PC-9 (cell line): ENCODE data around the gene DUSP22. TPM values are rescaled to one million over a fixed set of nuclear protein-coding genes. Genes with fewer than 3 reads are reported as not detected.

Source experiments
- BruUV-seq: library from RNA; stranded (reverse); fragments of 400-500 nt; replicated peaks from 2 replicates; lab custom pipeline; 2021; lab: Mats Ljungman, UMichigan
- CTCF ChIA-PET: fragments of 300-600 bp; sonication (Branson Sonifier 250); formaldehyde crosslinking; loops from one replicate; lab custom pipeline; 2022; ENCODE audit warnings: antibody characterized with exemption; lab: Charles Lee
- POLR2A ChIA-PET: fragments of 300-600 bp; sonication (Branson Sonifier 250); formaldehyde crosslinking; loops from one replicate; lab custom pipeline; 2022; ENCODE audit warnings: antibody characterized with exemption; ENCODE audit not compliant: unreplicated experiment; lab: Charles Lee
- DNase-seq, 2 experiments: peaks; one replicate each; pipeline versions ENCODE4 v3.0.0 to v3.0.0-alpha.2; 2015 to 2022; ENCODE audit warnings: mixed read lengths in 1 of 2
- H2AFZ ChIP-seq: fragments of 200-600 bp; sonication (generic); 2 replicates; pipeline ENCODE4 v1.8.1; 2017; ENCODE audit warnings: antibody characterized with exemption
- H3F3A ChIP-seq: fragments of 200-600 bp; sonication (generic); 2 replicates; pipeline ENCODE4 v1.8.1; 2017; ENCODE audit warnings: antibody characterized with exemption, mild to moderate bottlenecking, low read depth; ENCODE audit not compliant: insufficient read depth
- H3K27ac ChIP-seq: fragments of 200-600 bp; sonication (generic); 2 replicates; pipeline ENCODE4 v1.6.1; 2016; ENCODE audit warnings: mixed run types
- H3K27me3 ChIP-seq: fragments of 200-600 bp; sonication (generic); 2 replicates; pipeline ENCODE4 v1.6.1; 2016; ENCODE audit warnings: low read depth, mixed run types; ENCODE audit not compliant: insufficient read depth
- H3K36me3 ChIP-seq: fragments of 200-600 bp; sonication (generic); 2 replicates; pipeline ENCODE4 v1.6.1; 2016; ENCODE audit warnings: low read depth, mixed run types
- H3K4me1 ChIP-seq: fragments of 200-600 bp; sonication (generic); replicated peaks from 2 replicates; pipeline ENCODE4 v1.6.1; 2016; ENCODE audit warnings: mixed run types; ENCODE audit not compliant: insufficient read depth
- H3K4me2 ChIP-seq: fragments of 200-600 bp; sonication (generic); 2 replicates; pipeline ENCODE4 v1.6.1; 2017; ENCODE audit warnings: mixed run types
- H3K4me3 ChIP-seq: fragments of 200-600 bp; sonication (generic); 2 replicates; pipeline ENCODE4 v1.6.1; 2016; ENCODE audit warnings: mixed run types
- H3K79me2 ChIP-seq: fragments of 200-600 bp; sonication (generic); 2 replicates; pipeline ENCODE4 v1.6.1; 2017; ENCODE audit warnings: low read depth, mixed run types
- H3K9me2 ChIP-seq: fragments of 200-600 bp; sonication (generic); 2 replicates; pipeline ENCODE4 v1.8.1; 2017; ENCODE audit warnings: mild to moderate bottlenecking; ENCODE audit not compliant: insufficient read depth
- H3K9me3 ChIP-seq: fragments of 200-600 bp; sonication (generic); 2 replicates; pipeline ENCODE4 v1.8.1; 2016; ENCODE audit warnings: low read depth; ENCODE audit not compliant: insufficient read depth
- H4K20me1 ChIP-seq: fragments of 200-600 bp; sonication (generic); 2 replicates; pipeline ENCODE4 v1.8.1; 2017; ENCODE audit not compliant: insufficient read depth
- EZH2 ChIP-seq: fragments of 200-600 bp; sonication (generic); IDR thresholded peaks from 2 replicates; pipeline ENCODE4 v1.8.0; 2017; ENCODE audit warnings: antibody characterized with exemption, low read depth
- intact Hi-C: fragments of 100-400 bp; cut with micrococcal nuclease; formaldehyde crosslinking; loops from one replicate; pipeline ENCODE4 v1.10.0; 2022; ENCODE audit not compliant: unreplicated experiment
- total RNA-seq: library from RNA; stranded (reverse); gene quantifications from 2 replicates; pipeline ENCODE4 v1.2.3, GENCODE V29; 2021
- TF ChIP-seq, protein P1 (sequence below): fragments of 200-600 bp; sonication (generic); conservative IDR thresholded peaks from 2 replicates; pipeline ENCODE4 v1.6.1; 2017; ENCODE audit warnings: mixed run types, antibody characterized with exemption, mild to moderate bottlenecking, moderate library complexity

The DUSP22 gene
- total RNA-seq, 1 experiment from 2014 or later, result 25.5 TPM

DNA sequence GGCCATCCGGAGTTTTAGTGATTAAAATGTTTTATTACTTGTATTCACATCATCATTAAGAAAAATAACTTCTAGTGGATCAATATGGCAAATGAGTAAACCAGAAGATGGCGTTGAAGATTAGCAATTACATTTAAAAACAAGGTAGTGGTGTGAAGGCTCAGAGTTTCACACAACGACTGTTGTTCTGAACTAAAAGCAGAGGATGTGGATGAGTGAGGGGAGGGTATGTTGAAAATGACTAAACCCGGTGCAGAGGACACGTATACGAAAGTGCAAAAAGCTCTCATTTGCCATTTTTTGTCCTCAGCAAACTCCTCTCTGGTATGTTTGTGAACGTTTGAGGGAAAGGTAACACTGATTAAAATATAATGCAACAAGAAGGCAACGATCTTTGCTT lies 97.3 kb downstream of the DUSP22 start:
- intact Hi-C loops, result no loop called here
- no peak for TF ChIP-seq EZH2
- TF ChIP-seq, protein P1, sequence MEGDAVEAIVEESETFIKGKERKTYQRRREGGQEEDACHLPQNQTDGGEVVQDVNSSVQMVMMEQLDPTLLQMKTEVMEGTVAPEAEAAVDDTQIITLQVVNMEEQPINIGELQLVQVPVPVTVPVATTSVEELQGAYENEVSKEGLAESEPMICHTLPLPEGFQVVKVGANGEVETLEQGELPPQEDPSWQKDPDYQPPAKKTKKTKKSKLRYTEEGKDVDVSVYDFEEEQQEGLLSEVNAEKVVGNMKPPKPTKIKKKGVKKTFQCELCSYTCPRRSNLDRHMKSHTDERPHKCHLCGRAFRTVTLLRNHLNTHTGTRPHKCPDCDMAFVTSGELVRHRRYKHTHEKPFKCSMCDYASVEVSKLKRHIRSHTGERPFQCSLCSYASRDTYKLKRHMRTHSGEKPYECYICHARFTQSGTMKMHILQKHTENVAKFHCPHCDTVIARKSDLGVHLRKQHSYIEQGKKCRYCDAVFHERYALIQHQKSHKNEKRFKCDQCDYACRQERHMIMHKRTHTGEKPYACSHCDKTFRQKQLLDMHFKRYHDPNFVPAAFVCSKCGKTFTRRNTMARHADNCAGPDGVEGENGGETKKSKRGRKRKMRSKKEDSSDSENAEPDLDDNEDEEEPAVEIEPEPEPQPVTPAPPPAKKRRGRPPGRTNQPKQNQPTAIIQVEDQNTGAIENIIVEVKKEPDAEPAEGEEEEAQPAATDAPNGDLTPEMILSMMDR, result no peak
- H3K4me2 ChIP-seq, result no peak overlapping the region
- H3K9me3 ChIP-seq, result no peaks in the 10 kb centered on the region
- H3K27me3 ChIP-seq, result peaks cover 43% of the 10 kb centered on the region; the same call in 1 of the 2 replicates
- H3K4me1 ChIP-seq, result no peaks in the 10 kb centered on the region
- H3F3A ChIP-seq, result no peaks in the 10 kb centered on the region
- H3K4me3 ChIP-seq, result no peak overlapping the region
- H3K79me2 ChIP-seq, result no peaks in the 10 kb centered on the region
- no peaks in the 10 kb centered on the region for H3K9me2 ChIP-seq
- CTCF ChIA-PET, result no interaction called here
- POLR2A ChIA-PET, result no interaction called here
- H3K27ac ChIP-seq, result no peak overlapping the region
- H4K20me1 ChIP-seq, result no peaks in the 10 kb centered on the region
- no peaks in the 10 kb centered on the region for H3K36me3 ChIP-seq
- no peak overlapping the region for H2AFZ ChIP-seq
- no TSS peak for BruUV-seq
- no peak for DNase-seq

DNA sequence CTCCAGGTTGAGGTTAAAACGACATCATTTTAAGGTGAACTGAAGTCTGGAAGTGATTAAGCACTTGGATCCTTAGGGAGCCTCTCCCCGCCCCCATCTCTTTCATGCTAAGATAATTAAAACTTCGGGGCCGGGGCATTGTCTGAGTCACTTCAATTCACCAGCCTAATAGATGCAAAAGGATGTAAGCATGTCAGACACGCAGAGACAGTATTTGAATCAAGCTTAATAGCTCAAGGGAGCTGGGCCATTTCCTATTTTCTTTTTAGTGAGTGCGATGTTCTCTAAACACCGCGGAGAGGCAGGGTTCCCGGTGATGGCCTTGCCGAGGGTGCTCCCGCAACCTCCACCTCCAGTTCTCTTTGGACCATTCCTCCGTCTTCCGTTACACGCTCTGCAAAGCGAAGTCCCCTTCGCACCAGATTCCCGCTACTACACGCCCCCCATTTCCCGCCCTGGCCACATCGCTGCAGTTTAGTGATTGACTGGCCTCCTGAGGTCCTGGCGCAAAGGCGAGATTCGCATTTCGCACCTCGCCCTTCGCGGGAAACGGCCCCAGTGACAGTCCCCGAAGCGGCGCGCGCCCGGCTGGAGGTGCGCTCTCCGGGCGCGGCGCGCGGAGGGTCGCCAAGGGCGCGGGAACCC lies 98.7 kb downstream of the DUSP22 start:
- H4K20me1 ChIP-seq, result no peaks in the 10 kb centered on the region
- no peaks in the 10 kb centered on the region for H3F3A ChIP-seq
- no peaks in the 10 kb centered on the region for H3K9me2 ChIP-seq
- H3K4me3 ChIP-seq, result no peak overlapping the region
- no peak overlapping the region for H3K27ac ChIP-seq
- no peaks in the 10 kb centered on the region for H3K36me3 ChIP-seq
- intact Hi-C loops, result no loop called here
- no peaks in the 10 kb centered on the region for H3K4me1 ChIP-seq
- ChIA-PET POLR2A (interaction anchor here (0.7 kb wide), 1 partner anchor 155 kb away, joined by 3 read pairs; no protein-coding TSS in a partner anchor), CTCF (no interaction called here)
- no peak for TF ChIP-seq EZH2
- TF ChIP-seq, protein P1, result no peak
- H3K79me2 ChIP-seq, result no peaks in the 10 kb centered on the region
- H2AFZ ChIP-seq, result no peak overlapping the region
- peaks cover 42% of the 10 kb centered on the region; the same call in 1 of the 2 replicates for H3K27me3 ChIP-seq
- BruUV-seq, result no TSS peak
- H3K9me3 ChIP-seq, result no peaks in the 10 kb centered on the region
- no peak for DNase-seq
- H3K4me2 ChIP-seq, result no peak overlapping the region

DNA sequence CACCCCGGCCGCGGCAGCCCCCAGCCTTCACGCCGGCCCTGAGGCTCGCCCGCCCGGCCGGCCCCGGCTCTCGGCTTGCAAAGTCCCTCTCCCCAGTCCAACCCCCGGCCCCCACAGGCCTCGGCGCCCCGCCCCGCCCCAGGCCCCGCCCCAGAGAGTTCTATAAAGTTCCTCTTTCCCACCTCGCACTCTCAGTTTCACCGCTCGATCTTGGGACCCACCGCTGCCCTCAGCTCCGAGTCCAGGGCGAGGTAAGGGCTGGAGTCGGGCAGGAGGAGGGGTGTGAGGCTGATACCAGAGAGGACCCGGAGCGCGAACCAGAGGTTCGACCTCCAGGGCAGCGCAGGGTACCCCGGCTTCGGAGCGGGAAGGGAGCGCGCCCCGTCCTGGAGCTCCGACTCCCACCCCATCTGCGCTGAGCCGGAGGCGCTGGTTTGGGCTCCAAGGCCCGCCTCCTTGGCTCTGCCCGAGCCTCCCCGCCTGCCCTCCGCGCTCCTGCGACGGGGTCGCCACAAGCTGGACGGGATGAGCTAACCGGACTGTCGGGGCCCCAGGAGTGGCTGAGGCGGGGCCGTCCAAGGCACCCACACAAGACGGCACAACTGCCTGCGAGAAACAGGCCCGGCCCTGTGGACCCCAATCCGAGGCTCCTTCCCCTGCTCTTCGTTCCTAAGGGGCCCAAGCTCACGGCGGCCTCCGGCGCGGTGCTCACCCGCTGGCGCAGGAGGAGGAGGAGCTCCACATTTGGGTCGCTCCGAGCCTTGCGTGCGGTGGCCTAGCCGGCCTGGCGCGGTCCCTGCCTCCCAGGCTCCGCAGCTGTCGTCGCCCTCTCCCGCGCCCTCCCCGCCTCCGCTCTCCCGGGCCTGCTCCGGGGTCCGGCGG lies 99.5 kb downstream of the DUSP22 start, which contains the start of gene IRF4:
Gene IRF4, plus strand, starts transcription at position 194 of the 882 bp plus-strand sequence. CDS start 1,401 bp downstream, outside the sequence.
- ChIA-PET CTCF (no interaction called here), POLR2A (interaction anchor here (0.7 kb wide), 1 partner anchor 156 kb away, joined by 3 read pairs; no protein-coding TSS in a partner anchor)
- no peaks in the 10 kb centered on the region for H3K79me2 ChIP-seq
- H4K20me1 ChIP-seq, result no peaks in the 10 kb centered on the region
- H3K27me3 ChIP-seq, result peaks cover 43% of the 10 kb centered on the region; the same call in 1 of the 2 replicates
- intact Hi-C loops, result no loop called here
- H3K4me2 ChIP-seq, result no peak within 1 kb of the TSS
- no peaks in the 10 kb centered on the region for H3K36me3 ChIP-seq
- DNase-seq, result no peak
- TF ChIP-seq, protein P1, result no peak
- TF ChIP-seq EZH2, result no peak
- H3K4me1 ChIP-seq, result no peaks in the 10 kb centered on the region
- H3K4me3 ChIP-seq, result no peak within 1 kb of the TSS
- no peaks in the 10 kb centered on the region for H3K9me2 ChIP-seq
- no TSS peak for BruUV-seq
- no peaks in the 10 kb centered on the region for H3F3A ChIP-seq
- H3K27ac ChIP-seq, result no peak within 1 kb of the TSS
- no peak within 1 kb of the TSS for H2AFZ ChIP-seq
- no peaks in the 10 kb centered on the region for H3K9me3 ChIP-seq
